ENCODE results near the gene CENPVL2.
"Not testable (repeated sequence)": the region's sequence is repeated elsewhere in the genome, so short reads cannot be mapped to it uniquely, and the experiment has no call there.

GRCh38 chrX:51679689-51680433 lies 2.8 kb downstream of the CENPVL2 start:
- TF ChIP-seq, protein P1, sequence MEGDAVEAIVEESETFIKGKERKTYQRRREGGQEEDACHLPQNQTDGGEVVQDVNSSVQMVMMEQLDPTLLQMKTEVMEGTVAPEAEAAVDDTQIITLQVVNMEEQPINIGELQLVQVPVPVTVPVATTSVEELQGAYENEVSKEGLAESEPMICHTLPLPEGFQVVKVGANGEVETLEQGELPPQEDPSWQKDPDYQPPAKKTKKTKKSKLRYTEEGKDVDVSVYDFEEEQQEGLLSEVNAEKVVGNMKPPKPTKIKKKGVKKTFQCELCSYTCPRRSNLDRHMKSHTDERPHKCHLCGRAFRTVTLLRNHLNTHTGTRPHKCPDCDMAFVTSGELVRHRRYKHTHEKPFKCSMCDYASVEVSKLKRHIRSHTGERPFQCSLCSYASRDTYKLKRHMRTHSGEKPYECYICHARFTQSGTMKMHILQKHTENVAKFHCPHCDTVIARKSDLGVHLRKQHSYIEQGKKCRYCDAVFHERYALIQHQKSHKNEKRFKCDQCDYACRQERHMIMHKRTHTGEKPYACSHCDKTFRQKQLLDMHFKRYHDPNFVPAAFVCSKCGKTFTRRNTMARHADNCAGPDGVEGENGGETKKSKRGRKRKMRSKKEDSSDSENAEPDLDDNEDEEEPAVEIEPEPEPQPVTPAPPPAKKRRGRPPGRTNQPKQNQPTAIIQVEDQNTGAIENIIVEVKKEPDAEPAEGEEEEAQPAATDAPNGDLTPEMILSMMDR (IDR thresholded peaks at IDR 0.05) = not testable (repeated sequence)
- not testable (repeated sequence) for TF ChIP-seq ZFX (IDR thresholded peaks at IDR 0.05; ENCODE audit: borderline replicate concordance)
